GM21825 (cell line): ENCODE data around the gene LTV1.
"Not testable (repeated sequence)": the region's sequence is repeated elsewhere in the genome, so short reads cannot be mapped to it uniquely, and the experiment has no call there.

ENCODE experiments used
- ATAC-seq: cut with Tn5 transposase; IDR thresholded peaks from one replicate; pipeline ENCODE4 v1.9.1; 2021; ENCODE audit warnings: mild to moderate bottlenecking, moderate library complexity; ENCODE audit not compliant: unreplicated experiment

Gene LTV1

DNA sequence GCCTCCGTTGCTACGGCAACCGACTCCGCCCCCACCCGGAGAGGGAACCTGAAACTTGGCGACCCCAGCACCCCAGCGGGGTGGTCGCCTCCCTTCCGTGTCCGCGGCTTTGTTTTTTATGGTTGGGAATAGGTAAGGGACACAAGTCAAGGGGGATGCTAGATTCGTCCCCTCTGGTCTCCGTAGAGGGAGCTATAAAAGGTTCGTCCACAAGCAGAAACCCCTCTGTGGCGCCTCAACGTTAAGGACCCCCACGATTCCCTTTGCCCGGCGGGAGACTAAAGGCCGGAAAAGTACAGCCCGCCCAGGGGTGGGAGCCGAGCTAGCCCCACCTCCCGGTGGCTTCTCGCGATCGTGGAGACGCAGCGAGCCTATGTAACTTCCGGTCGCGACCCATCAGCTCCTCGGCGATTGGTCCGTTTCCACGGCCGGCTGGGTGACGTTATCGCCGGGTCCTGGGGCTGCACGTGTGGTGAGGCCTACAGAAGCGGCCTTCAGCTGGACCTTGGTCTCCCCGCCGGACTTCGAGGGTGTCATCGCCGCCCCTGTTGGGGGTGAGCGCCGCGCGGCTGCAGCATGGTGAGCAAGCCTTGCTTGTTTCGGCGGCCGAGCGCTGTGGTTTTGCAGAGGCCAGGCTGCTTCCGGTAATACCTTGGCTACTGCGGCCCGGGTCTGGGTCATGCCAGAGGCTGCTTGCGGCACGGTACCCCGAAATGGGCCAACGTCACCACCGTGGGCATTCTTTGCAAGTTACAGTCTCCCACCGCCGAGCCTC, at the start of gene LTV1:
LTV1 (plus strand) TSS at position 437 of the 775 bp plus-strand sequence; CDS start at position 577, 140 bp downstream.
- peak; percentile 100 for ATAC-seq

GRCh38 chr6:143796551-143796950, 46.6 kb upstream of the LTV1 start:
- ATAC-seq: not testable (repeated sequence)

- ATAC-seq: not testable (repeated sequence)
Observed at GRCh38 chr6:143798487-143798886, 44.7 kb upstream of the LTV1 start.

DNA sequence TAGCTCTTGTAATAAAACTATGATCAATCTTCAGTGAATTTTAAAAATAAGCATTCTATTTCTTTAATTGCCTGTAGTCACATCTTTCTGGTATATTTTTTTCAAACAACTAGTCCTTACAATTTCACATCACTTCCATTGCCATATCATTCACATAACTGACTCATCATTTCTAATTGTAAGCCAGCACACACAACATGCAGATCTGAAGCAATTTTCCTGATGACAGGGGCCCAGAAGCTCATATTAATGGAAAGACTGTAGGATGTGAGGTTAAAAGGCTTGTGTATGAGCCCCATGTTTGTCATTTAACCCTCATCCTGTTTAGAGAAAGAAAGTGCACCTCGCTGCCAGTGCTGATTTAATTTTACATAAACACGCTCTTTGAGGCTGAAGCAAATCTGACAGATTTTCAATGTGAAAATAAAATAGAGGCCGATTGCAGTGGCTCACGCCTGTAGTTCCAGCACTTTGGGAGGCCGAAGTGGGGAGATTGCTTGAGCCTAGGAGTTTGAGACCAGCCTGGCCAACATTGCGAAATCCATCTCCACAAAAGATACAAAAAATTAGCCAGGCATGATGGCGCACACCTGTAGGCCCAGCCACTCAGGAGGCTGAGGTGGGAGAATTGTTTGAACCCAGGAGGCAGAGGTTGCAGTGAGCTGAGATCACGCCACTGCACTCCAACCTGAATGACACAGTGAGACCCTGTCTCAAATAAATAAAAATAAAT, 40.1 kb upstream of the LTV1 start:
- ATAC-seq: no peak

- no peak for ATAC-seq
Observed at GRCh38 chr6:143803769-143804568, 39.2 kb upstream of the LTV1 start.

DNA sequence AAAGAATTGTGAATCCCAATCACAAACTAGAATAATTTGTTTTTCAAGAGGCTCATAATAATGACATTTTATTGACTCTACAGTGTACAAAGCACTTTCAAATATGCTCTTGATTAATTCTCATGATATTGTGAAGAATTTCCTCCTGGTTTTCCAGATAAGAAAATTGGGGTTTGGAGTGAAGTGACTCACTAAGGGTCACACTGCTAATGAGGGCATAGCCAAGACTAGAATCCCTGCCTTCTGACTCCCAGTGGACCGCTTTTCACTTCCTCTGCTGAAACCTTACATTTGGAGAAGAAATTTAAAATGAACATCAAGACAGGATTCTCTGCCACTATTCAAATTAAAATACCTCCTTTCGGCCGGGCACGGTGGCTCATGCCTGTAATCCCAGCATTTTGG, 38.3 kb upstream of the LTV1 start:
- no peak for ATAC-seq

DNA sequence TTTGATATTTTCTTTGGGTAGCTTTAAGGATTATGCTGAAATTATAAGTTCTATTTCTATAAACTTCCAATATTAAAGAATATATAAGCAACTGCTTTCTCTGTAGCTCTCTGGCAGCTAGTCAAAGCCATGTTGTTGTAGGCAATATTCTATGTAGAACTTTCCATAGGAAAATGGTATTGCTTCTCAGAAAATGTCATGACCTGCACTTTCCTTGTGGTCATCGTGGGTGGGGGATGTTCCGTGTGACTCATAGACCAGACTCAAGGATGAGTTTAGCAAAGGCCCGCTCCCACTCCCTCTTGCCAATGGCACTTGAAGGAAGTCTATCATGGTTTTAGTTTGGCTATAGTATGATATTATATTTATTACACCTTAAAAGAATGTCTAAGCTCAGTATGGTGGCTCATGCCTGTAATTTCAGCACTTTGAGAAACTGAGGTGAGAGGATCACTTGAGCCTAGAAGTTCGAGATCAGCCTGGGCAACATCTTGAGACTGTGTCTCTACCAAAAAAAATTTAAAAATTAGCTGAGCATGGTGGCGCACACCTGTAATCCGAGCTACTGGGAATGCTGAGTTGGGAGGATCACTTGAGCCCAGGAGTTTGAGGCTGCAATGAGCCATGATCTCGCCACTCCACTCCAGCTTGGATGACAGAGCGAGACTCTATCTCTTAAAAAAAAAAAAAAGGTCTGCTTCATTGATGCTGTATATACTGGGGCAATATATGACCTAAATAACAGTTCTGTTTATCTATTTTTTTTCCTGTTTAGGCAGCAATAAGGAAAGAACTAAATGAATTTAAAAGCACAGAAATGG, 36.6 kb upstream of the LTV1 start:
- no peak for ATAC-seq

DNA sequence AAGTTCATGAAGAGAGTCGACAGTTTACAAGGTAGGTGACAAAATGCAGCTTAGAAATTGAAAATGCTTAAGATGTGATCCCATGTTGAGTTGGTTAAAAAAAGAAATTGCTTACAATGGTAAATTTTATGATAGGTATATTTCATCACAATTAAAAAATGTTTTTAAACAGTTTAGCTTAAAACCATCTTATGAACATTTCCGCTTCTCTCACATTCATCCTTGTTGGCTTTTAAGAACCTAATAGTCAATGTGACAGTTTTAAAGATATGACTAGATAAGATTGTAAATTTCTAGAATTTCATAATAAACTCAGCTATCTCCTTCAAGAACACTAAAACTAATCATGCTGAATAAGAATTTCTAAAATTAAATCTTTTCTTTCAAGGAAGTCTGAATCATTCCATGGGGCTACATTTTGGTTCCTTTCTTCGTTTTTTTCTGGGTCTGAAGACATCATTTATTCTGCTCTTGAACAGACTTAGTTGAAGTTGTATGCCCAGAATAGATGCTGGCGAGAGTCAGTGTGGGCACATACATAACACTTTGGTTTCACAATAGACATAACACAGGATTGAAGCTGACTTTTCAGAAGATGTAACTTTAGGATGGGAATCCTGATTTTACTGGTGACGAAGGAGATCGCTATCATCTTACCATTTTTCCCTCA, 35.9 kb upstream of the LTV1 start:
- no peak for ATAC-seq

DNA sequence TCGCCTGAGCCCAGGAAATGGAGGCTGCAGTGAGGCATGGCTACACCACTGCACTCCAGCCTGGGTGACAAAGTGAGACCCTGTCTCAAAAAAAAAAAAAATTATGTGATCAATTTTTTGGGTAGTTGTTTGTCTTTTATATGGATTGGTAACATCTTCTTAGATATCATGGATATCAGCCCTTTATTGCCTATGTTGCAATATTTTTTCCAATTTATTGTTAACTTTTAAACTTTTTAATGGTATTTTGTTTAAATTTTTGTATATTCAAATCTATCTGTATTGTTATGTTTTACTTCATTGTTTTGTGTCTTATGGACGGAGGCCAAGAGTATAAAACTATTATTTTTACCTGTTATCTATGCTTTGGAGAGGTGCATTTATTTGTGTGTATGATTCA, 32.4 kb upstream of the LTV1 start:
- ATAC-seq: no peak

- no peak for ATAC-seq
Observed at GRCh38 chr6:143811501-143812157, 31.5 kb upstream of the LTV1 start.

DNA sequence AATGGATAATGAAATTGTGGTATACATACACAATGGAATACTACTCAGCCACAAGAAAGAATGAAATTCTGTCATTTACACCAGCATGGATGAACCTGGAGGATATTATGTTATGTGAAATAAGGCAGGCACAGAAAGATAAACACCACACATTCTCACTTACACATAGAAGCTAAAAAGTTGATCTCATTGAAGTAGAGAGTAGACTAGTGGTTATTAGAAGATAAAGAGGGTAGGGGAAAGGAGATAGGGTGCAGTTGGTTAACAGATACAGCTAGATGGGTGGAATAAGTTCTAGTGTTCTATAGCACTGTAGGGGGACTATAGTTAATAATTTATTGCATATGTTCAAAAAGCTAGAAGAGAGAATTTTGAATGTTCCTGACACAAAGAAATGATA, 25.5 kb upstream of the LTV1 start:
- ATAC-seq: no peak

GRCh38 chr6:143821359-143821758, 21.8 kb upstream of the LTV1 start:
- ATAC-seq: no peak

DNA sequence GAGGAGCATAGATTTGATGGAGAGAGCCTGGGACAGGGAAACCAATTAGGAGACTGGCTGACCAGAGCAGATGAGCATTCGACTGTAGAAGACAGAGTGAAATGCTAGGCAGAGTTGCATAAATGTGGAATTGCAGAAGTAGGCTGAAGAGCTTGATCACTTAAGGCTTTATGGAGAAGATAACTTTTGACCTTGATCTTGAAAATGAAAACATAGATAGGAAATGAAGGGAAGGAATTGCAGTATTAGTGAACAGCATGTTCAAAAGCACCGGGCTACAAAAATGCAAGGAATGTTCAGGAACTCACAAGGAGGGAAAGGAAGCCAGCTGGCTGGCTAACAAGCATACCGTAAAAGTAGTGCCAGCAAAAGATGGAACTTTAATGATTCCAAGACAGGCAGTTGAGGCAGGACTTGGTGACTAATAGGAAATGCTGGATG, 20.5 kb upstream of the LTV1 start:
- ATAC-seq: no peak

GRCh38 chr6:143823548-143823947, 19.6 kb upstream of the LTV1 start:
- no peak for ATAC-seq

DNA sequence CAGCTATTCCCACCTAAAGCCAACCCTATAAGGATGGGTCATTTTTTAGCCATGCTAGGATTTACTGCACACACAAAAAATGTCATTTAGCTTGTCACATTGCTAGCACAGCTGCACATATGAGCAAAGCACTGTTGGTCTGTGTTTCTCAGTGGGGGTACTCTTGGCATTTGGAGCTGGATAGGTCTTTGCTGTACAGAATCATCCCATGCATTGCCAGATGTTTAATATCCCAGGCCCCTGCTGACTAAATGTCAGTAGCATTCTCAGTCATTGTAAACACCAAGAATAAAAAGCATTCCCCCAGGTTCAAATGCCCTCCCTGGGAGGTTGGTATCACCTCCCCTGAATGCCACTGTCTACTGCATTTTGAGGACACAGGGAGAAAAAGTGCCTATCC, 14.6 kb upstream of the LTV1 start:
- no peak for ATAC-seq

GRCh38 chr6:143836150-143836549, 7.0 kb upstream of the LTV1 start:
- no peak for ATAC-seq

GRCh38 chr6:143838395-143838794, 4.7 kb upstream of the LTV1 start:
- ATAC-seq: no peak

DNA sequence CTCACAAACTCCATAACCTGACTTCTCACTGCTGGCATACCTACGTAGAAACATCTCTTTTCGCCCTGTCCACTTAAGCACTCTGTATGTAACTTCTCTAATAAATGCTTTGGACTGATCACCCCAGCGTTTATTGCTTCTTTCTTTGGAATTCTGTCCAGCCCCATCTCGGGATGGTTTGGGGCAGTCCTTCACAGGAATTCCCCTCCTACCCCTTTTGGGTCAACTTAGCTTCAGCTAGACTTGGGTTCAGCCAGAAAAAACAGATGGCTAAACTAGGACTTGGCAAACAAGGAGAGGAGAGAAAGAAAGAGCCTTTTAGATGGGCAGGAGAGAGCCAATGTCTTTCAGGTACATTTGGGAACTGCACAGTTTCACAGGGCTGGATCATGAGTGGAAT, 3.9 kb upstream of the LTV1 start:
- no peak for ATAC-seq

- no peak for ATAC-seq
Observed at GRCh38 chr6:143840595-143841265, 2.4 kb upstream of the LTV1 start.
